Spleen (tissue), 7 donors: ENCODE results near the gene CHFR.

ENCODE experiments used
- CTCF ChIP-seq, 11 experiments: fragments of 200-600 bp in 7 of 11; fragments of 450-650 bp in 4 of 11; sonication (generic) in 4 of 11; IDR thresholded peaks in 8 of 11; conservative IDR thresholded peaks in 3 of 11; 1 replicate in 7 of 11; 2 replicates in 4 of 11; pipeline versions ENCODE4 v1.4.0 to v1.8.0; 2016 to 2021; ENCODE audit warnings: antibody characterized with exemption in 11 of 11, inconsistent platforms in 4 of 11, mild to moderate bottlenecking in 1 of 11
- POLR2A ChIP-seq, 3 donors: fragments of 450-650 bp; IDR thresholded peaks; one replicate each; pipeline ENCODE4 v1.5.1; 2017; ENCODE audit warnings: antibody characterized with exemption in 3 of 3, mild to moderate bottlenecking in 1 of 3
- POLR2AphosphoS5 ChIP-seq, 3 donors: sonication (generic); formaldehyde crosslinking; IDR thresholded peaks; one replicate each; pipeline ENCODE4 v1.5.1; 2017; ENCODE audit warnings: antibody characterized with exemption in 3 of 3
- donor health status: DM: no; HTN: no; CAD: no; lungs with moderate emphysema.
- donor health status: DM: no; HTN: no; CAD: no.
- donor health status: DM: no; HTN: no; CAD: no.

- TF ChIP-seq CTCF (IDR thresholded peaks at IDR 0.05 in 8 of 11, conservative IDR thresholded peaks at IDR 0.05 in 3 of 11) (no peak), POLR2AphosphoS5 (IDR thresholded peaks at IDR 0.05) (no peak), POLR2A (IDR thresholded peaks at IDR 0.05) (no peak)
Measured at GRCh38 chr12:132874175-132874574, 13.2 kb downstream of the CHFR start.
